Left renal cortex interstitium (tissue), 4 donors: Measurements from ENCODE around the gene AP1S1. TPM values are rescaled to one million over a fixed set of nuclear protein-coding genes. Genes with fewer than 3 reads are reported as not detected.

ENCODE experiments used
- DNase-seq, 4 donors: peaks; one replicate each; pipeline ENCODE4 v3.0.0-alpha.2; 2013; ENCODE audit warnings: low read depth in 4 of 4, low spot score in 2 of 4, missing footprints in 1 of 4
- polyA plus RNA-seq, 4 donors: library from polyadenylated mRNA; unstranded; fragments of 120-200 nt; gene quantifications; one replicate each; pipeline ENCODE4 v1.2.1, GENCODE V29; 2013; ENCODE audit not compliant: insufficient read length in 4 of 4

Gene AP1S1
- polyA plus RNA-seq, 4 donors: 69.5 to 88.3 (median 72.3) TPM

GRCh38 chr7:101156277-101156676 is 2.0 kb downstream of the AP1S1 start:
- no peak for DNase-seq

- DNase-seq: no peak
These were observed 2.8 kb downstream of the AP1S1 start for GRCh38 chr7:101156866-101157589.

- DNase-seq: no peak
These were observed 5.7 kb downstream of the AP1S1 start for GRCh38 chr7:101159696-101160674.

- no peak for DNase-seq
These were observed 6.6 kb downstream of the AP1S1 start for GRCh38 chr7:101160910-101161309.

- DNase-seq: no peak
These were observed 7.6 kb downstream of the AP1S1 start for GRCh38 chr7:101161692-101162471.

- DNase-seq: no peak
These were observed 8.4 kb downstream of the AP1S1 start for GRCh38 chr7:101162551-101163278.

GRCh38 chr7:101163279-101164070 is 9.2 kb downstream of the AP1S1 start:
- no peak for DNase-seq

GRCh38 chr7:101164071-101164840 is 10.0 kb downstream of the AP1S1 start:
- DNase-seq: no peak

GRCh38 chr7:101165075-101165957 is 11.0 kb downstream of the AP1S1 start, which contains the start of gene VGF:
Gene VGF (minus strand): TSS chr7:101165569. CDS start chr7:101164843, 726 bp downstream.
- DNase-seq: peak; percentile 56 to 80 (median 76)

- no peak for DNase-seq
These were observed 11.8 kb downstream of the AP1S1 start for GRCh38 chr7:101165958-101166647.

GRCh38 chr7:101166648-101166908 is 12.3 kb downstream of the AP1S1 start:
- no peak for DNase-seq

- DNase-seq: no peak
These were observed 12.8 kb downstream of the AP1S1 start for GRCh38 chr7:101166909-101167644.

- DNase-seq: no peak
These were observed 13.6 kb downstream of the AP1S1 start for GRCh38 chr7:101167645-101168411.

- DNase-seq: no peak
These were observed 14.3 kb downstream of the AP1S1 start for GRCh38 chr7:101168412-101169049.

- no peak for DNase-seq
These were observed 15.0 kb downstream of the AP1S1 start for GRCh38 chr7:101169110-101169837.
